Activated naive CD8-positive, alpha-beta T cell (primary cell): ENCODE data around the gene SPA17.

ENCODE experiments used
- H3K27ac Mint-ChIP-seq: one replicate; pipeline ENCODE4 v1.8.0; 2021; ENCODE audit warnings: mixed read lengths
- H3K27me3 Mint-ChIP-seq: one replicate; pipeline ENCODE4 v1.8.0; 2021; ENCODE audit warnings: mixed read lengths
- H3K36me3 Mint-ChIP-seq: one replicate; pipeline ENCODE4 v1.8.0; 2021; ENCODE audit warnings: mixed read lengths
- H3K4me1 Mint-ChIP-seq: one replicate; pipeline ENCODE4 v1.8.0; 2021; ENCODE audit warnings: low read depth, mixed read lengths
- H3K4me3 Mint-ChIP-seq: one replicate; pipeline ENCODE4 v1.8.0; 2021; ENCODE audit warnings: mild to moderate bottlenecking, mixed read lengths
- H3K9me3 Mint-ChIP-seq: one replicate; pipeline ENCODE4 v1.8.0; 2021; ENCODE audit warnings: low read depth, mixed read lengths

Gene SPA17

DNA sequence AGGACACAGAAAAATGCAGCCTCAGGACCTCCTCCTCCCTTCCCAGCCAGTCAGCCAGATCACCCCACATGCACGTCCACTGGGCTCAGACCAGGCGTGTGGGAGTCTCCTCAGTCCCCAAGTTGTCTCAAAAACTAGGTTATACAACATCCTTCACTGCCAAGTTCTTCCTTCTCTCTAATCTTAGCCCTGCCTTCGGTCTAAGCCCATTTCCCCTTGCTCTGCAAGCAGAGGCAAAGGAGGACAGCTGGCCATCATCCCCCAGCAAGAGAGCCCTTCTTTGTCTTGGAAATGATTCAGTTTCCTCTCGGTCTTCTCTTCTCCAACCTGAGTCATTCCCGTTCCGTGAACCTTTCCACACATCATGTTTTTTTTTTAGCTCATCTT is 52.0 kb downstream of the SPA17 start:
- H3K9me3 Mint-ChIP-seq, result no peaks in the 10 kb centered on the region
- peaks cover 21% of the 10 kb centered on the region for H3K4me1 Mint-ChIP-seq
- H3K27ac Mint-ChIP-seq, result no peak overlapping the region
- no peaks in the 10 kb centered on the region for H3K36me3 Mint-ChIP-seq
- peaks cover 15% of the 10 kb centered on the region for H3K27me3 Mint-ChIP-seq
- H3K4me3 Mint-ChIP-seq, result no peak overlapping the region

DNA sequence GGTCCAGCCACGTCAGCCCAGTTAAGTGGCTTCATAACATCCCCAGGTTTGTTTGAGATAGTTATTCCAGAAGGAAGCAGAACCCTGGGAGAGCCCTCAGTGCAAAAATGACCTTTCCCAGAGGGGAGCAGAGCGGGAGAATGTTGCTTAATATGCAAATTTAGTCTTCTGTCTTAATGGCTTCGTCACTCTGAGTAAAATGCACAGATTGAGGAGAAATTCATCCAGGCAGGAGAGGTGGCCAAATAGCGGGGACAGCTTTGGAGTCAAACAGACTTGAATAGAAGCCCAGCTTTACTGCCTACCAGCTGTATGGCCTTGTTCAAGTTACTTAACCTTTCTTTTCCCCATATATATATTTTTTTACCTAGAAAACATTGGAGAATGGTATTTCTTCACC is 53.8 kb downstream of the SPA17 start:
- Mint-ChIP-seq H3K9me3 (no peaks in the 10 kb centered on the region), H3K27me3 (peaks cover 13% of the 10 kb centered on the region), H3K36me3 (no peaks in the 10 kb centered on the region), H3K27ac (no peak overlapping the region), H3K4me1 (peaks cover 14% of the 10 kb centered on the region), H3K4me3 (no peak overlapping the region)

DNA sequence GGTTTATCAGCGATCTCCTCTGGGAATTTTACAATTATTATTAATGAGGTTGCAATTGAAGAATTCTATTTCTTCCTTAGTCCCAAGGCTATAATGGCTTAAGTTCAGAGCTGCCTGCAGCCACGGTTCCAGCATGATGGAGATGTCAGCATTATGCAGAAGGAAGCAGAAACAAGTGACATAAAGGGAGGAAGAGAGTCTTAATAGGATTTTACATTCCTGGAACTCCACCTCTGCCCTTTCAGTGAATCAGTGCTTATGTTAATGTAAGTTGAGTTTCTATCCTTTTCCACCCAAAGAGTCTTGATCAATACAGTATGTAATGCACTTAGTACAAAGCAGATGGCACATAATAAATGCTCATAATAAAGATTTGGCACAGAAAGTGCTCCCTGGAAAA is 54.4 kb downstream of the SPA17 start:
- no peak overlapping the region for H3K27ac Mint-ChIP-seq
- H3K9me3 Mint-ChIP-seq, result no peaks in the 10 kb centered on the region
- peaks cover 10% of the 10 kb centered on the region for H3K27me3 Mint-ChIP-seq
- H3K36me3 Mint-ChIP-seq, result no peaks in the 10 kb centered on the region
- H3K4me1 Mint-ChIP-seq, result peaks cover 10% of the 10 kb centered on the region
- no peak overlapping the region for H3K4me3 Mint-ChIP-seq

DNA sequence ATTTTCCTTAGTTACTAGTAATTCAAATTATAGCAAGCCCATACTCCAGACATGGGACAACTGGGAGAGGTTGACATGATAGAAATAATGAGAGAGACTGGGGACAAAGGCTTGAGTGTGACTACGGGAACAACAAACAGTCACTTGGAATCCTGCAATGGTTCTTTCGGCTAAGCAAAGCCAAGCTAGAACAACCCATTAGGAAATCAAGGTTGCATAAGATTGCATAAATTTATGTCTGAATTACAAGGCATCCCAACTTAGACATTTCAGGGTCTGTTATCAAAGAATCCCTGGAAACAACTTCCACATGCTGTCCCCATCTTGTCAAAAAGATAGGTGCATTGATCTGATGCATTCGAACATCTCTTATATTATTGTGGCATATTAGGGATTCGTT is 55.9 kb downstream of the SPA17 start:
- H3K27me3 Mint-ChIP-seq, result peaks cover 5% of the 10 kb centered on the region

DNA sequence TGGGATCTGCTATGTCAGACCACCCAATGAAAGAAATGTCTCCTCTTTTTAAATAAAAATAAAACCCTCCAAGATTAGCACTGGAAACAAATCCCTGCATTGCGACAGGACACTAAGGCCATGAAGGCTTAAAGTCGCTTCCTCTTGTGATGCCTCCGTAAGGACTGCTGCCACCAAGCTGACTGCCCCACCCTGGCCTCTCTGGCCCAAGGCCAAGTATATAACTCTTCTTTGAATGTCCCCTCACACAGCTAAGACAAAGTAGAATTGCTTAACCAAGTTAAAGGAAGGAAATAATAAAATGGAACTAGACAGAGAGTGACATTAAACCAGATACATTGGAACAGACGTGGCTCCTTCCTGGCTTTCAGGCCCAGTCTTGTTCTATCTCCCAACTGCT is 58.5 kb downstream of the SPA17 start:
- Mint-ChIP-seq H3K4me1 (no peaks in the 10 kb centered on the region), H3K27me3 (no peaks in the 10 kb centered on the region), H3K27ac (no peak overlapping the region), H3K9me3 (no peaks in the 10 kb centered on the region), H3K36me3 (no peaks in the 10 kb centered on the region), H3K4me3 (no peak overlapping the region)

More for the DNA sequence above, 55.9 kb downstream of the SPA17 start:
- Mint-ChIP-seq H3K27ac (no peak overlapping the region), H3K9me3 (no peaks in the 10 kb centered on the region), H3K4me3 (no peak overlapping the region), H3K36me3 (no peaks in the 10 kb centered on the region), H3K4me1 (peaks cover 9% of the 10 kb centered on the region)

DNA sequence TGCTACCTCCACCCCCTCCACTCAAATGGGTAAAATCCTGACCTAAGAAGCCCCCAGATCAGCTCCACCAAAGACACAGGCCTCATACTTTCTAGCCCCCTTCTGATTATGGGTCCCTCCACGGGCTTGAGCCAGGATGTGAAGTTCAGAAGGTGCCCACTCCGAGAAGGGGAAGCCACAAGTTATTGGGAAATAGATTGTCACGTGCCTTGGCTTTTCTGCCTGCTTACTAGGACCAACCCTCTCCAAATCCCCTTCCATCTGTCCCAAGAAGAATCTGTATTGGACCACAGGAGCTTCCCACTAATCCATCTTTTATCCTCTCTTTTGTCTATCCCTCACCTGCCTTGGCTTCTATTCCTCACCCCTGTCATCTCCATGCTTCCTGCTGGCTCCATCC is 63.0 kb downstream of the SPA17 start:
- H3K27ac Mint-ChIP-seq, result no peak overlapping the region
- no peaks in the 10 kb centered on the region for H3K9me3 Mint-ChIP-seq

DNA sequence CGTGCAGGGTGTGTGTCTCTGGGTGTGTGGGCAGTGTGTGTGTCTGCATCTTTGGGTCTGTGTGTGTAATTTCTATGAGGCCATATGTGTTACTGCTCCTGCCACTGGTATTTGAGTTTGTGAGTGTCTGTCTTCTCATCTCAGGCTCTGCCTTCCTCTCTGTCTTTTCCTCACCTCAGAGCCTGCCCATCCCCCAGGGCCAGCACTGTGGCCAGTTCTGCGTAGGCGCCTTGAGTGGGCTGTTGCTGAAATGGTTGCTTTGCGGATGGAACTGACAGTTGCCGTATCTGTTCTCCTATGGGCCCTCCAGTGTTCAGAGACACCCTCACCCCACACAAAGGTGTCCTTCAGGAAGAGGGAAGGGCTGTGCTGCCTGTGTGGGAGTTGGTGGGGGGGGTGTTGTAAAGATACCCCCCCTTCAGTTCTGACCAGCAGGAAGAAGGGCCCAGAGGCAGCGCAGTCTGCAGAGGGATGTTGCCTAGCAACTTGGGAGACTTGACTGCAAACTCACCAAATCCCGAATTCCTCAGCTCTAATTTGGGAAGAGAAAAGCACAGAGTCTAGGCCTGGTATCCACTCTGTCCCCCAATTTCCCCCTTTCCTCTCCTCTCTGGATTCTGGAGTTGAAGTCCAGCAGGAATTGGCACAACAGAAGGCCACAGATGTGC is 64.1 kb downstream of the SPA17 start:
- no peaks in the 10 kb centered on the region for H3K9me3 Mint-ChIP-seq
- no peaks in the 10 kb centered on the region for H3K36me3 Mint-ChIP-seq
- peaks cover 18% of the 10 kb centered on the region for H3K4me1 Mint-ChIP-seq
- H3K27ac Mint-ChIP-seq, result no peak overlapping the region
- H3K4me3 Mint-ChIP-seq, result no peak overlapping the region
- H3K27me3 Mint-ChIP-seq, result no peaks in the 10 kb centered on the region

More for the DNA sequence above, 63.0 kb downstream of the SPA17 start:
- Mint-ChIP-seq H3K36me3 (no peaks in the 10 kb centered on the region), H3K27me3 (no peaks in the 10 kb centered on the region), H3K4me1 (peaks cover 18% of the 10 kb centered on the region), H3K4me3 (no peak overlapping the region)

DNA sequence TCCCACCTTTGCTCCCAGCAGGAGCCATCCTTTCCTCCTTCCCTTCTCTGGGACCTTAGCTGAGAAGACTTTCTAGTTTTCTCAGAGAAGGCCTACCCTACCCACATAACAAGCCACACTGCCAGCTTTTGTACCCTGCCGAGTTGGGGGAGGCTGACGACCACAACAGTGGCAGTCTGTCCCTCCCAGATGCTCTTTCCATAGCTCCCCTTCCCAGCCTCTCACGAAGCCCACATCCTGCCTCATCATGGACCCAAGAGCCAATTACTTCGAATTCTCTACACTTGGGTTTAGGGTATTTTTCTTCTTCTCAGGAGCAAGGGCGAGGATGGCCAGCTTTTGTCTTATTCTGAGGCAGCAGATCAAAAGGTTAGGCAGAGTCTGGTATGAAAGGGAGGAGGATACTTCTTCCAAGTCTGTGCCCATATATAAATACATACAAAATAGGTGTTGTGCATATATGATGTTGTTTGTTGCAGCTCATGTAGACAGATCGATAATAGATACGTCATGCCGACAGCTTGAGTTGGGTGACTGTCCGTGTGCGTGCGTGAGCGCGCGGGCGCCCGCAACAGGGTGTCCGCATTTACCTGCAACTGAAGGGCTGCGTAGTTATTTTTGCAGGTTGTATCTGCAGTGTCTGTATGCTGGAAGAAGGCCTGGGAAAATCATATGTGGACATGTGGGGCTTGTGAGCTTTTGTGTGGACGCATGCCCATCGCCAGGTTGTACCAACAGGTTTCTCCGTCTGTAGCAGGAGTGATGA is 65.2 kb downstream of the SPA17 start:
- Mint-ChIP-seq H3K4me3 (peak overlapping the region; percentile 89), H3K36me3 (no peaks in the 10 kb centered on the region), H3K9me3 (no peaks in the 10 kb centered on the region), H3K4me1 (peaks cover 18% of the 10 kb centered on the region), H3K27ac (no peak overlapping the region), H3K27me3 (no peaks in the 10 kb centered on the region)

DNA sequence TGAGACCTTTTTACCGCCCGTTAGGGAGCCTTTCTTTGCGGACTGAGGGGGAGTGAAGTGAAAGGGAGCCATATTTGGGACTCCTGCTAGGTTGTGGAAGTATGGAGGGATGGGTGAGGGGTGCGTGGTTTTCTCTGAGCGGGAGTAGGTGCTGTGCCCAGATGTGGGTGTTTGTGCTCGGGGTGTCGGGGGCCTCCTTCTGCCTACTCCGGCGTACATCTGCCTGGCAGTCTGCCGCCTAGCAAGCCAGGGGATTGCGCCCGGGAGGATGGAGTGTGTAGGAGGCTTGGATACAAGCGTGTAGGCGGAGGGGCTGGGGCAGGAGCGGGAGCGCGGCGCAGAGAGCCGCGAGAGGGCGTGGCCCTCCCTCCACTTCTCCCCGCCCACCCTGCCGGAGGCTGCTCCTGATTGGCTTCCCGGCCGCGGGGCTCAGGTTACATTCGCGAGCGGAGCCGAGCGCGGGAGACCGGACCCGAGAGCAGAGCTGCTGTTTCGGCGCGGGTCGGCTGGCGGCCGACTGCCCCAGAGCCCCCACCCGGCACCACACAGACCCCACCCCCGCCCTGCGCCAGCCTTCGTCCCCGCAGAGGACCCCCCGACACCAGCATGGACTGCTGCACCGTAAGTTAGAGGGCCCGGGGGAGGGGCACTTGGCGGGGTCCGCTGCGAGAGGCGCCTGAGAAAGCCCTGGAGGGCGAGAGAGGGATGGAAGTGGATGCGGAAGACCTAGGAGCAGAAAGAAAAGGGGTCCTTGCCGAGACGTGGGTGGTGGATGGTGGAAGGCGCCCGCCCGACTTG is 66.0 kb downstream of the SPA17 start, which contains the start of gene NRGN:
TSS of gene NRGN (plus strand) at position 464 of the 798 bp plus-strand sequence. CDS start at position 607, 143 bp downstream.
- Mint-ChIP-seq H3K4me3 (peak within 1 kb of the TSS; percentile 89), H3K9me3 (no peaks in the 10 kb centered on the region), H3K36me3 (no peaks in the 10 kb centered on the region), H3K4me1 (peaks cover 19% of the 10 kb centered on the region), H3K27ac (no peak within 1 kb of the TSS), H3K27me3 (no peaks in the 10 kb centered on the region)

DNA sequence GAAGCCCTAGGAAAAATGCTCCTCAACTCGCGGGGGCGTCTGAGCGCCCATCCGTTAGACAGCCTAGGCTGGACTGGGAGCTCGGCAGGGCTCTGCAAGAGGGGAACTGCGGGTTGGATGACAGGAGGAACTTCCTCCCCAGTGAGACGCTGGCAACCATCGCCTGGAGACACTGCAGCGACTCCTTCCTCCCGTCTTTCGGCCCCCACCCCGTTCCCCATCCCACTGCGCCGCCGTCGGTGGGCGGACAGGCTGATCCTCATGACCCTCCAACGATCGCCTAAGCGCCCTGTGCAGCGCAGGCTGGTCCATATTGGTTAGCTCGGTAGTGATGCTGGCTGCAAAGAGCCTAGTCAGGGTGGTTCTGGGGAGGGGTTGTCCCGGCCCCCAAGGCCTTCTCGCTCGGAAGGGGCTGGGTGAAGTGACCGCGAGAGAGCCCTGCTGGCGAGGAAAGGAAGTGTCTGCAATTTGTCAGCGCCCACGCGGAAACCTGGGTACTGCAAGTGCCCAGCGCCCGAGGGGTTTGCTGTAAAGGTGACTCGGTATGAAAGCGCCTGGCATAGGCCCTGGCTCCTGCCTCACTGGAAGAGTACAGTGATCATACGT is 66.7 kb downstream of the SPA17 start:
- Mint-ChIP-seq H3K27me3 (no peaks in the 10 kb centered on the region), H3K27ac (no peak overlapping the region), H3K36me3 (no peaks in the 10 kb centered on the region), H3K4me1 (peaks cover 23% of the 10 kb centered on the region), H3K4me3 (peak overlapping the region; percentile 89), H3K9me3 (no peaks in the 10 kb centered on the region)

DNA sequence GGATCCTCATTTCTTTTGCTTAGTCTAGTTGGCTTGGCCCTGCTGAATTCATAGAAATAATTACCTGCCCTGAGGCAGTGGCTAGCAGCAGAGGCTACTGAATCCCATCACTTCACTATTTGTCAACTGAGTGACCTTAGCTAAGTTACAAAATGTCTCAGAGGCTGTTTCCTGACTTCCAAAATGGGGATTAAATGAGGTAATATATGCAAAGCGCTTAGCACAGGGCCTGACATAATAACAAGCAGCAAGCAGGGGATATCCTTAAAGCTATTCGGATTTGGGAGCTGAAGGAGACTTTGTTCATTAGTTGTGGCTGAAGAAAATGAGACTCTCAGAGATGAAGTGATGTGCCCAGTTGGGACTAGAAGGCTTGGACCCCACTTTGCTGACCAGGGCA is 68.9 kb downstream of the SPA17 start:
- no peak overlapping the region for H3K4me3 Mint-ChIP-seq
- no peaks in the 10 kb centered on the region for H3K9me3 Mint-ChIP-seq
- no peaks in the 10 kb centered on the region for H3K27me3 Mint-ChIP-seq
- no peaks in the 10 kb centered on the region for H3K36me3 Mint-ChIP-seq
- H3K27ac Mint-ChIP-seq, result no peak overlapping the region
- H3K4me1 Mint-ChIP-seq, result peaks cover 30% of the 10 kb centered on the region

DNA sequence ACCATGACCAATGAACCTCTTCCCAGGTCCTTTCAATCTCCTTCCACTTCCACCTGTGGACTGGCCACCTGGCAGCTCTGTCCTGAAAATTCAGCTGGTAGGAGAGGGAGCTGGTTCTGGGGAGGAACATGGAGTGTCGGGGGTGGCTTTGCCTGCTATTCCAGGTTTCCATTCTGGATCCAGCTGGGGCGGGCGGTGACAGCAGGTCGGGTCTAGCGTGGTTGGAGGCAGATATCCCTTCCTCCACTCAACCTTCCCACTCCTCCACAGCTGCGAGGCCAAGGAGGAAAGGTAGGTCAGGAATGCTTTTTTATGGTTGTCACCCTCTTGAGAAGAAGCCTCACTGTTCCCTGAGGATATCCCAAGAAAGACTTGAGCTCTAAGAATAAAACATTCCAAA is 69.3 kb downstream of the SPA17 start:
- Mint-ChIP-seq H3K27me3 (no peaks in the 10 kb centered on the region), H3K36me3 (no peaks in the 10 kb centered on the region), H3K9me3 (no peaks in the 10 kb centered on the region), H3K4me3 (no peak overlapping the region), H3K4me1 (peaks cover 30% of the 10 kb centered on the region), H3K27ac (no peak overlapping the region)

DNA sequence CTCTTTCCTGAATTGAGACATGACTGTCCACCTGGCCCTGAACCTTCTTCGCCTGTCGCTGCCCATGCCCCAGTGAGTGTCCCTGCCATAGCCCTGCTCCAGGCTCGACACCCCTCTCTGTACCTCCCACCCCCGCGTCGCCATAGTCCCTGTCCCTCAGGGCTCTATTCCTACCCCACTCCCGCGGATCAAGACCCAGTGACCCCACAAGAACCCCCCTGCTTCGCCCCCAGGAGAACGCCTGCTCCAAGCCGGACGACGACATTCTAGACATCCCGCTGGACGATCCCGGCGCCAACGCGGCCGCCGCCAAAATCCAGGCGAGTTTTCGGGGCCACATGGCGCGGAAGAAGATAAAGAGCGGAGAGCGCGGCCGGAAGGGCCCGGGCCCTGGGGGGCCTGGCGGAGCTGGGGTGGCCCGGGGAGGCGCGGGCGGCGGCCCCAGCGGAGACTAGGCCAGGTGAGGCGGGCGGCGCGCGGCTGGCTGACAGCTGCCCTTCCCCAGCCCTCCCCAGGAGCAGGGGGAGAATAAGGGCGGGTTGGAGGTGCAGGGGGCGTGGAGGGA is 71.6 kb downstream of the SPA17 start:
- no peak overlapping the region for H3K27ac Mint-ChIP-seq
- peaks cover 23% of the 10 kb centered on the region for H3K4me1 Mint-ChIP-seq
- peak overlapping the region; percentile 53 for H3K4me3 Mint-ChIP-seq

DNA sequence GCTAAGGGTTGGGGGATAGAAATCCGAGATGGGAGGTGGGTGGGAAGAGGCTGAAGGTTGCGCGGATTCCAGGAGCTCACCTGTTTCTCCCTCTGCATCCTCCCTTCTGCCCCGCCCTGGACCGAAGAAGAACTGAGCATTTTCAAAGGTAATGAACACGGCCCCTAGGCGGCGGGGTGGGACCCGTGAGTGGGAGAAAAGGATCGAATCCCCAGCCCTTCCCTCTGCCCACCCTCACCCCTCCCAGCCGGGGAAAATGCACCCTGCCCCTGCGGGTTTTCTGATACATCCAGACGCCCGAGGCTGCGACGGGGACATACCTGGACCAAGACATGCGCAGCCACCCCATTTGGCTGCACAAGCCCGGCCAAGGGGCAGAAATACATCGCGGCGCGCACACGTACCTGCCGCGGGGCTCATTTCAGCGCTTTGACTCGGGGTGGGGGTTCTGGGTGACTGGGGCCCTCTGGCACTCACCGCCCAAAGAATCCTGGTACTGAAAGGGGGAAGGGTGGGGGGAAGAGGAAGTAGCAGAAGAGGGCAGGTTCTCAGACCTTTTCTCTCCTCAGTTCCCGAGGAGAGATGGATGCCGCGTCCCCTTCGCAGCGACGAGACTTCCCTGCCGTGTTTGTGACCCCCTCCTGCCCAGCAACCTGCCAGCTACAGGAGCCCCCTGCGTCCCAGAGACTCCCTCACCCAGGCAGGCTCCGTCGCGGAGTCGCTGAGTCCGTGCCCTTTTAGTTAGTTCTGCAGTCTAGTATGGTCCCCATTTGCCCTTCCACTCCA is 72.3 kb downstream of the SPA17 start:
- H3K4me1 Mint-ChIP-seq, result peaks cover 18% of the 10 kb centered on the region
- H3K4me3 Mint-ChIP-seq, result peak overlapping the region; percentile 98
- H3K27ac Mint-ChIP-seq, result peak overlapping the region; percentile 88
- no peaks in the 10 kb centered on the region for H3K9me3 Mint-ChIP-seq
- H3K27me3 Mint-ChIP-seq, result no peaks in the 10 kb centered on the region
- H3K36me3 Mint-ChIP-seq, result no peaks in the 10 kb centered on the region

More for the DNA sequence above, 71.6 kb downstream of the SPA17 start:
- no peaks in the 10 kb centered on the region for H3K27me3 Mint-ChIP-seq
- no peaks in the 10 kb centered on the region for H3K9me3 Mint-ChIP-seq
- H3K36me3 Mint-ChIP-seq, result no peaks in the 10 kb centered on the region
